Measurements from ENCODE around the gene GPR161. TPM values are rescaled to one million over a fixed set of nuclear protein-coding genes. Genes with fewer than 3 reads are reported as not detected.

The GPR161 gene
- total and polyA plus RNA-seq, 2 of the 13 experiments (the other 11 are each of a cell fraction or from before 2014, with no cell fraction given), result 0.13 to 0.35 TPM

GRCh38 chr1:168134642-168135041 lies 2.1 kb downstream of the GPR161 start (continued):
- no peak for TF ChIP-seq IRX3 (CRISPR knock-in tag; IDR thresholded peaks at IDR 0.05; ENCODE audit: borderline replicate concordance, low read depth)

- DNase-seq (ENCODE audit: low spot score) (no peak), ATAC-seq (no peak), FAIRE-seq (no peak)
- no peaks in the 10 kb centered on the region for H3K9me3 ChIP-seq (ENCODE audit: low read length)
- no peaks in the 10 kb centered on the region for H3K36me3 ChIP-seq (replicated peaks in 1 of 2; ENCODE audit: control insufficient read depth in 1 of 2, insufficient read depth in 2 of 2, low read length in 2 of 2)
- H3K27ac ChIP-seq (ENCODE audit: extremely low read length, insufficient read depth, low read length), result no peak overlapping the region
- H3K4me1 ChIP-seq (ENCODE audit: insufficient read depth, low read length), result peaks cover 16% of the 10 kb centered on the region
- H3K4me3 ChIP-seq (replicated peaks in 1 of 3; ENCODE audit: insufficient read depth in 1 of 3, low read depth in 2 of 3, low read length in 3 of 3), result no peak overlapping the region
- WGBS (ENCODE audit: low lambda C conversion rate), result 5% methylated on average over 1 of the region's 1 CpG
- H2AFZ ChIP-seq (ENCODE audit: low read length), result no peak overlapping the region
- in situ Hi-C loops (cut with HindIII; ENCODE audit: extremely low pct_ligation_motif_present, low pct_unique_long_range_greater_than_20kb), result no loop called here
- no peak overlapping the region for H3K4me2 ChIP-seq (ENCODE audit: low read depth, low read length)
- H3K9ac ChIP-seq (ENCODE audit: insufficient read depth, low read depth, low read length), result no peak overlapping the region
- peaks cover 0 to 34% of the 10 kb centered on the region in 2 experiments; a peak in 4 of 5 replicates for H3K27me3 ChIP-seq (ENCODE audit: control insufficient read depth in 1 of 2, insufficient read depth in 2 of 2, low read length in 2 of 2)
- H3K79me2 ChIP-seq (ENCODE audit: insufficient read depth, low read length), result no peaks in the 10 kb centered on the region
- TF ChIP-seq ZNF160 (CRISPR knock-in tag; IDR thresholded peaks at IDR 0.05) (no peak), ZNF143 (CRISPR knock-in tag; IDR thresholded peaks at IDR 0.05) (no peak), KLF6 (CRISPR knock-in tag; IDR thresholded peaks at IDR 0.05) (no peak), ZNF30 (CRISPR knock-in tag; IDR thresholded peaks at IDR 0.05) (no peak), ZNF616 (CRISPR knock-in tag; IDR thresholded peaks at IDR 0.05; ENCODE audit: low read depth) (no peak), FOXK1 (CRISPR knock-in tag; IDR thresholded peaks at IDR 0.05; ENCODE audit: borderline replicate concordance, low read depth) (no peak), MATR3 (CRISPR knock-in tag; IDR thresholded peaks at IDR 0.05) (no peak), PRMT3 (CRISPR knock-in tag; IDR thresholded peaks at IDR 0.05; ENCODE audit: borderline replicate concordance, low read depth) (no peak), ARNT (IDR thresholded peaks at IDR 0.05) (no peak), ZBTB7B (CRISPR knock-in tag; IDR thresholded peaks at IDR 0.05) (no peak), NFIC (IDR thresholded peaks at IDR 0.05; ENCODE audit: low read length) (no peak), ZNF3 (CRISPR knock-in tag; IDR thresholded peaks at IDR 0.05) (no peak), CAMTA2 (CRISPR knock-in tag; IDR thresholded peaks at IDR 0.05; ENCODE audit: borderline replicate concordance) (no peak), HNRNPUL1 (IDR thresholded peaks at IDR 0.05; ENCODE audit: low read depth, low read length) (no peak)
- TF ChIP-seq, protein P1, sequence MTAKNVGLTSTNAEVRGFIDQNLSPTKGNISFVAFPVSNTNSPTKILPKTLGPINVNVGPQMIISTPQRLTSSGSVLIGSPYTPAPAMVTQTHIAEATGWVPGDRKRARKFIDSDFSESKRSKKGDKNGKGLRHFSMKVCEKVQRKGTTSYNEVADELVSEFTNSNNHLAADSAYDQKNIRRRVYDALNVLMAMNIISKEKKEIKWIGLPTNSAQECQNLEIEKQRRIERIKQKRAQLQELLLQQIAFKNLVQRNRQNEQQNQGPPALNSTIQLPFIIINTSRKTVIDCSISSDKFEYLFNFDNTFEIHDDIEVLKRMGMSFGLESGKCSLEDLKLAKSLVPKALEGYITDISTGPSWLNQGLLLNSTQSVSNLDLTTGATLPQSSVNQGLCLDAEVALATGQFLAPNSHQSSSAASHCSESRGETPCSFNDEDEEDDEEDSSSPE (CRISPR knock-in tag; IDR thresholded peaks at IDR 0.05), result no peak
- TF ChIP-seq, protein P2, sequence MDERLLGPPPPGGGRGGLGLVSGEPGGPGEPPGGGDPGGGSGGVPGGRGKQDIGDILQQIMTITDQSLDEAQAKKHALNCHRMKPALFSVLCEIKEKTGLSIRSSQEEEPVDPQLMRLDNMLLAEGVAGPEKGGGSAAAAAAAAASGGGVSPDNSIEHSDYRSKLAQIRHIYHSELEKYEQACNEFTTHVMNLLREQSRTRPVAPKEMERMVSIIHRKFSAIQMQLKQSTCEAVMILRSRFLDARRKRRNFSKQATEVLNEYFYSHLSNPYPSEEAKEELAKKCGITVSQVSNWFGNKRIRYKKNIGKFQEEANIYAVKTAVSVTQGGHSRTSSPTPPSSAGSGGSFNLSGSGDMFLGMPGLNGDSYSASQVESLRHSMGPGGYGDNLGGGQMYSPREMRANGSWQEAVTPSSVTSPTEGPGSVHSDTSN (CRISPR knock-in tag; IDR thresholded peaks at IDR 0.05), result no peak
- no TSS peak for BruUV-seq (replicated peaks)
- no peaks in the 10 kb centered on the region for H4K20me1 ChIP-seq (ENCODE audit: insufficient read depth, low read length)
- intact Hi-C loops (cut with micrococcal nuclease; ENCODE audit: unreplicated experiment), result no loop called here
- ChIA-PET POLR2A (no interaction called here), CTCF (ENCODE audit: low intra/inter-chr PET ratio, low total read pairs) (no interaction called here)
Measured at GRCh38 chr1:168134132-168134531, 2.6 kb downstream of the GPR161 start.
